ENCODE data around the gene TRDN.

DNA sequence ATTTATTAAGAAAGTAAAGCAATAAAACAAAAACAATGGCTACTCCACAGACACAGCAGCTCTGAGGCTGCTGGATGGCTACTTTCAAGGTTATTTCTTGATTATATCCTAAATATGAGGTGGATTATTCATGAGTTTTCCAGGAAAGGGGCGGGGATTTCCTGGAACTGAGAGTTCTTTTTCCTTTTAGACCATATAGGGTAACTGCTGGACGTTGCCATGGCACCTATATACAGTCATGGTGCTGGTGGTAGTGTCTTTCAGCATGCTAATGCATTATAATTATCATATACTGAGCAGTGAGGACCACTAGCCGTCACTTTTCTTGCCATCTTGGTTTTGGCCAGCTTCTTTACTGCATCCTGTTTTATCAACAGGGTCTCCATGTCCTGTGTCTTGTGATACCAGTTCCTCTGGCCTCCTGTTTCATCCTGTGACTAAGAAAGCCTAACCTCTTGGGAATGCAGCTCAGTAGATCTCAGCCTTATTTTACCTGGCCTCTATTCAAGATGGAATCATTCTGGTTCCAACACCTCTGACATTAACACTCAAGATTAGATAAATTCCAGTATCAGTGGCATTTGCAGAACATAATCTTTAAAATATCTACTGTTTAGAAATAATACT lies 32.3 kb upstream of the TRDN start:
- no peak for TF ChIP-seq CTCF (IDR thresholded peaks at IDR 0.05)
- TF ChIP-seq POLR2A (IDR thresholded peaks at IDR 0.05): no peak
